Small intestine (tissue), 7 donors: ENCODE measurements around the gene NDUFB10. TPM values are rescaled to one million over a fixed set of nuclear protein-coding genes. Genes with fewer than 3 reads are reported as not detected.
A peak's percentile ranks its signal among the peaks of the same experiment; 100 is the strongest.

Source experiments
- DNase-seq, 2 donors: peaks; one replicate each; pipeline versions ENCODE4 v3.0.0 to v3.0.0-alpha.2; 2013
- FAIRE-seq: peaks from 2 replicates; lab custom pipeline; 2012; peaks lifted over from hg19 to GRCh38; lab: Jason Lieb, UNC
- H3K27ac ChIP-seq, 3 donors: one replicate each; pipeline ENCODE4 v1.5.1; 2013; ENCODE audit warnings: low read length in 2 of 3, mild to moderate bottlenecking in 2 of 3, control low read depth in 1 of 3, inconsistent platforms in 1 of 3, low read depth in 1 of 3, moderate library complexity in 1 of 3
- H3K27me3 ChIP-seq, 3 donors: one replicate each; pipeline ENCODE4 v1.6.1; 2013; ENCODE audit warnings: low read length in 3 of 3, inconsistent platforms in 1 of 3; ENCODE audit not compliant: control insufficient read depth in 3 of 3, insufficient read depth in 3 of 3
- H3K36me3 ChIP-seq, 3 donors: one replicate each; pipeline ENCODE4 v1.6.1; 2013; ENCODE audit warnings: low read length in 3 of 3, inconsistent platforms in 1 of 3, low read depth in 1 of 3, mild to moderate bottlenecking in 1 of 3, moderate library complexity in 1 of 3; ENCODE audit not compliant: control insufficient read depth in 3 of 3, insufficient read depth in 2 of 3
- H3K4me1 ChIP-seq, 3 donors: one replicate each; pipeline ENCODE4 v1.6.1; 2013; ENCODE audit warnings: low read length in 2 of 3, inconsistent platforms in 1 of 3, low read depth in 1 of 3, mild to moderate bottlenecking in 1 of 3, moderate library complexity in 1 of 3; ENCODE audit not compliant: control insufficient read depth in 3 of 3, insufficient read depth in 2 of 3
- H3K4me3 ChIP-seq, 3 donors: one replicate each; pipeline ENCODE4 v1.5.1; 2013; ENCODE audit warnings: low read length in 3 of 3, control low read depth in 1 of 3, inconsistent platforms in 1 of 3, low read depth in 1 of 3, mild to moderate bottlenecking in 1 of 3, moderate library complexity in 1 of 3
- H3K9me3 ChIP-seq, 2 donors: one replicate each; pipeline ENCODE4 v1.6.1; 2013; ENCODE audit warnings: low read depth in 1 of 2, low read length in 1 of 2; ENCODE audit not compliant: control insufficient read depth in 2 of 2, insufficient read depth in 1 of 2
- WGBS, 3 donors: extraction: QIAGEN DNeasy Blood & Tissue Kit; methylation state at CpG; one replicate each; pipeline ENCODE4 v1.1.7; 2013; 5-methylcytosine and 5-hydroxymethylcytosine counted together
- polyA plus RNA-seq, 4 donors: library from polyadenylated mRNA; stranded (reverse) in 3 of 4; unstranded in 1 of 4; fragments of 200-250 nt in 3 of 4; fragments of 120-200 nt in 1 of 4; gene quantifications; one replicate each; pipeline versions ENCODE4 v1.2.1 to v1.2.3, GENCODE V29; 2013
- donor health status: healthy with polysubstance abuse.
- donor health status: control.
- donor health status: control.
- donor health status: Bipolar disorder and iron deficiency.
- donor health status: healthy.

NDUFB10 gene
- polyA plus RNA-seq, 4 donors, result 132 to 544 (median 376) TPM

- no peaks in the 10 kb centered on the region for H3K9me3 ChIP-seq
- no peaks in the 10 kb centered on the region for H3K27me3 ChIP-seq
- H3K4me3 ChIP-seq, result no peak overlapping the region
- FAIRE-seq, result no peak
- no peak for DNase-seq
- WGBS, 3 donors, result 66 to 79% (median 66%) methylated on average over 15 to 16 of the region's 16 CpGs
- peaks cover 0 to 40% (median 15%) of the 10 kb centered on the region in 3 donors for H3K4me1 ChIP-seq
- H3K36me3 ChIP-seq, result peaks cover 1 to 56% (median 2%) of the 10 kb centered on the region in 3 donors
- H3K27ac ChIP-seq, result peak overlapping the region in 2 of 3 donors; percentile 47 to 96
These were observed 47.9 kb downstream of the NDUFB10 start for GRCh38 chr16:2007081-2007836.

GRCh38 chr16:2008009-2008526, 48.7 kb downstream of the NDUFB10 start:
- Histone ChIP-seq H3K36me3 (peaks cover 0 to 48% (median 0%) of the 10 kb centered on the region in 3 donors), H3K27ac (peak overlapping the region; percentile 62 to 96 (median 94)), H3K4me3 (peak overlapping the region in 2 of 3 donors; percentile 58 to 98), H3K4me1 (peaks cover 0 to 40% (median 15%) of the 10 kb centered on the region in 3 donors), H3K9me3 (no peaks in the 10 kb centered on the region), H3K27me3 (no peaks in the 10 kb centered on the region)
- no peak for FAIRE-seq
- 9 to 27% (median 13%) methylated on average over 15 of the region's 15 CpGs for WGBS, 3 donors
- peak; percentile 43 to 89 for DNase-seq

GRCh38 chr16:2008631-2009163, 49.4 kb downstream of the NDUFB10 start:
- DNase-seq, result peak; percentile 39 to 59
- peaks cover 0 to 42% (median 0%) of the 10 kb centered on the region in 3 donors for H3K36me3 ChIP-seq
- H3K27ac ChIP-seq, result peak overlapping the region; percentile 62 to 96 (median 94)
- no peaks in the 10 kb centered on the region for H3K9me3 ChIP-seq
- FAIRE-seq, result no peak
- peaks cover 0 to 38% (median 15%) of the 10 kb centered on the region in 3 donors for H3K4me1 ChIP-seq
- H3K27me3 ChIP-seq, result no peaks in the 10 kb centered on the region
- peak overlapping the region; percentile 58 to 98 (median 85) for H3K4me3 ChIP-seq
- WGBS, 3 donors, result 2 to 3% (median 2%) methylated on average over 23 of the region's 23 CpGs

- Histone ChIP-seq H3K9me3 (no peaks in the 10 kb centered on the region), H3K27ac (peak overlapping the region; percentile 62 to 96 (median 94)), H3K4me1 (peaks cover 0 to 33% (median 13%) of the 10 kb centered on the region in 3 donors), H3K36me3 (peaks cover 0 to 41% (median 0%) of the 10 kb centered on the region in 3 donors), H3K27me3 (no peaks in the 10 kb centered on the region), H3K4me3 (peak overlapping the region; percentile 58 to 98 (median 85))
- WGBS, 3 donors, result 0 to 1% (median 0%) methylated on average over 42 to 55 of the region's 55 CpGs
- no peak for FAIRE-seq
- DNase-seq, result peak; percentile 21 to 71
These were observed 49.9 kb downstream of the NDUFB10 start for GRCh38 chr16:2009164-2009711.

- peak; percentile 83 to 92 for DNase-seq
- H3K27ac ChIP-seq, result peak within 1 kb of the TSS; percentile 93 to 97 (median 94)
- H3K4me1 ChIP-seq, result peaks cover 0 to 33% (median 11%) of the 10 kb centered on the region in 3 donors
- no peak for FAIRE-seq
- peak within 1 kb of the TSS; percentile 70 to 98 (median 85) for H3K4me3 ChIP-seq
- WGBS, 3 donors, result 2 to 4% (median 4%) methylated on average over 38 to 52 of the region's 52 CpGs
- H3K36me3 ChIP-seq, result peaks cover 0 to 34% (median 0%) of the 10 kb centered on the region in 3 donors
- no peaks in the 10 kb centered on the region for H3K27me3 ChIP-seq
- no peaks in the 10 kb centered on the region for H3K9me3 ChIP-seq
These were observed 50.6 kb downstream of the NDUFB10 start, which contains the start of gene ZNF598 for GRCh38 chr16:2009791-2010510. Gene ZNF598, minus strand, starts transcription at chr16:2009821.

Other genes starting within 250 kb of the NDUFB10 start
- 100 to 1,000 TPM in 2 of 4 donors, 10 to 100 TPM in 2; 61.2 to 293 (median 153) TPM for gene NME3, start 188.0 kb upstream of the NDUFB10 start, polyA plus RNA-seq
- gene EME2, start 186.7 kb upstream of the NDUFB10 start, polyA plus RNA-seq, result 10 to 100 TPM in 2 of 4 donors, 1 to 10 TPM in 2; 6.8 to 16.1 (median 9.6) TPM
- gene MRPS34, start 186.4 kb upstream of the NDUFB10 start, polyA plus RNA-seq, result 100 to 1,000 TPM in 3 of 4 donors, 10 to 100 TPM in 1; 88.9 to 199 (median 172) TPM
- gene SPSB3, start 177.0 kb upstream of the NDUFB10 start, polyA plus RNA-seq, result 100 to 1,000 TPM in 2 of 4 donors, 10 to 100 TPM in 2; 41.3 to 197 (median 97.4) TPM
- 10 to 100 TPM; 38.6 to 70.7 (median 61.8) TPM for gene NUBP2, start 176.6 kb upstream of the NDUFB10 start, polyA plus RNA-seq
- 10 to 100 TPM in 1 of 4 donors, under 1 TPM in 3; 0.16 to 17.0 (median 0.38) TPM for gene IGFALS, start 165.8 kb upstream of the NDUFB10 start, polyA plus RNA-seq
- 100 to 1,000 TPM in 2 of 4 donors, 10 to 100 TPM in 2; 49.4 to 167 (median 102) TPM for gene HAGH, start 132.7 kb upstream of the NDUFB10 start, polyA plus RNA-seq
- gene FAHD1, start 132.3 kb upstream of the NDUFB10 start, polyA plus RNA-seq, result 100 to 1,000 TPM in 1 of 4 donors, 10 to 100 TPM in 3; 55.1 to 181 (median 76.7) TPM
- gene MEIOB, start 87.4 kb upstream of the NDUFB10 start, polyA plus RNA-seq, result under 1 TPM in 2 of 4 donors, not detected in 2; 0.34 to 0.38 TPM
- gene HS3ST6, start 41.1 kb upstream of the NDUFB10 start, polyA plus RNA-seq, result under 1 TPM in 1 of 4 donors, not detected in 3; 0.04 TPM
- 100 to 1,000 TPM in 1 of 4 donors, 10 to 100 TPM in 3; 50.6 to 105 (median 62.0) TPM for gene MSRB1, start 16.3 kb upstream of the NDUFB10 start, polyA plus RNA-seq
- 1 to 10 TPM in 1 of 4 donors, under 1 TPM in 2, not detected in 1; 0.38 to 1.1 (median 0.67) TPM for gene RPL3L, start 4.8 kb upstream of the NDUFB10 start, polyA plus RNA-seq
- 1,000 to 10,000 TPM; 1,075 to 4,112 (median 2,558) TPM for gene RPS2, start 5.3 kb downstream of the NDUFB10 start, polyA plus RNA-seq
- gene RNF151, start 7.3 kb downstream of the NDUFB10 start, polyA plus RNA-seq, result under 1 TPM in 2 of 4 donors, not detected in 2; 0.09 to 0.18 TPM
- gene TBL3, start 12.5 kb downstream of the NDUFB10 start, polyA plus RNA-seq, result 10 to 100 TPM; 34.1 to 49.7 (median 45.6) TPM
- gene NOXO1, start 21.9 kb downstream of the NDUFB10 start, polyA plus RNA-seq, result 10 to 100 TPM in 2 of 4 donors, 1 to 10 TPM in 2; 3.1 to 30.5 (median 10.8) TPM
- gene GFER, start 24.7 kb downstream of the NDUFB10 start, polyA plus RNA-seq, result 100 to 1,000 TPM in 2 of 4 donors, 10 to 100 TPM in 2; 50.4 to 261 (median 94.7) TPM
- 1 to 10 TPM in 2 of 4 donors, under 1 TPM in 2; 0.45 to 5.4 (median 0.92) TPM for gene SYNGR3, start 30.4 kb downstream of the NDUFB10 start, polyA plus RNA-seq
- 10 to 100 TPM; 26.7 to 51.9 (median 29.7) TPM for gene ZNF598, start 50.3 kb downstream of the NDUFB10 start, polyA plus RNA-seq
- 1 to 10 TPM in 1 of 4 donors, under 1 TPM in 2, not detected in 1; 0.48 to 9.0 (median 0.81) TPM for gene NPW, start 60.2 kb downstream of the NDUFB10 start, polyA plus RNA-seq
- 10 to 100 TPM; 15.7 to 76.1 (median 42.9) TPM for gene NHERF2, start 67.4 kb downstream of the NDUFB10 start, polyA plus RNA-seq
- 10 to 100 TPM; 13.0 to 27.6 (median 18.5) TPM for gene NTHL1, start 88.3 kb downstream of the NDUFB10 start, polyA plus RNA-seq
- 10 to 100 TPM; 35.1 to 75.9 (median 60.1) TPM for gene TSC2, start 88.4 kb downstream of the NDUFB10 start, polyA plus RNA-seq
- 10 to 100 TPM; 10.5 to 42.2 (median 26.7) TPM for gene PKD1, start 176.4 kb downstream of the NDUFB10 start, polyA plus RNA-seq
- 10 to 100 TPM; 11.9 to 31.9 (median 23.7) TPM for gene RAB26, start 189.1 kb downstream of the NDUFB10 start, polyA plus RNA-seq
- gene TRAF7, start 196.2 kb downstream of the NDUFB10 start, polyA plus RNA-seq, result 10 to 100 TPM; 47.6 to 73.4 (median 64.1) TPM
- gene CASKIN1, start 237.1 kb downstream of the NDUFB10 start, polyA plus RNA-seq, result 1 to 10 TPM in 1 of 4 donors, under 1 TPM in 3; 0.27 to 1.1 (median 0.51) TPM
- gene MLST8, start 245.9 kb downstream of the NDUFB10 start, polyA plus RNA-seq, result 10 to 100 TPM; 41.5 to 68.7 (median 62.7) TPM